NCI-H187 (cell line): ENCODE results near the gene GBX2.
"Not testable (repeated sequence)": the region's sequence is repeated elsewhere in the genome, so short reads cannot be mapped to it uniquely, and the experiment has no call there.

Experiments used
- DNase-seq, 2 experiments: peaks; one replicate each; lab custom pipeline; 2025; lab: John Stamatoyannopoulos, UW

GBX2 gene

DNA sequence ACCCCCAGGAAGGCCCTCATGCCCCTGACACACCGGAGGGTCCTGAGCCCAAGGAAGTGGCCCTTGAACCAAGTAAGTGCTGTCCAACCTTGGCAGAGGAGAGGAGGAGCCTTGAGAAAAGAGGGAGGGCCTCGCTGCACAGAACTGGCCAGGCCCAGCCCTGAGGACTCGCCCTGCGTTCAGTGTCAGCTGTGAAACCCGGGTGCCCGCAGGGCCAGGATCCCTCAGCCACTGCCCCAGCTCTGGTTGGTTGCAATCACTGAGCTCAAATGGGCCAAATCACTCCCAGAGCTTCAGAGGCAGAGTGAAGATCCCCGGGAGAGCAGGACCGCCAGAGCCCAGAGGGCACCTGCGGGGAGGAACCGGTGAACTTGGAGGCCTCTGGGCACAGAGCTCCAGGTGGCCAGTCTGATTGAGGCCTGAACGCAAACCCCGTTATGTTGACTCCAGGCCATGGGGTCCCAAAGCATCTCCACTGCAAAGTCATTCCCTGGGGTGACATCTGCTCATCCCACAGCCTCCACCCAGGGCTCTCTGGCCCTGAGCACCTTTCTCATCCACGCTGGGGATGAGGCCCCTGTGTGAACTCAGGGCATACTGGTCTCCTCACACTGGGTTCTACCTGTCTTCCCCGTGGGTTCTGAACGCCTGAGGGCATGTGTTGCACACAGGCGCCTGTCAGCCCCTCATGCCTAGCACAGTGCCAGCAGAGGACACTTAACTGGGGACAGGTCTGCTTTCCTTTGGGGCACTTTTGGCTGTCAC, 11.9 kb downstream of the GBX2 start:
- DNase-seq = no peak

- no peak for DNase-seq
Observed at GRCh38 chr2:236155406-236155805, 12.8 kb downstream of the GBX2 start.

GRCh38 chr2:236146436-236146835, 21.8 kb downstream of the GBX2 start:
- no peak for DNase-seq

DNA sequence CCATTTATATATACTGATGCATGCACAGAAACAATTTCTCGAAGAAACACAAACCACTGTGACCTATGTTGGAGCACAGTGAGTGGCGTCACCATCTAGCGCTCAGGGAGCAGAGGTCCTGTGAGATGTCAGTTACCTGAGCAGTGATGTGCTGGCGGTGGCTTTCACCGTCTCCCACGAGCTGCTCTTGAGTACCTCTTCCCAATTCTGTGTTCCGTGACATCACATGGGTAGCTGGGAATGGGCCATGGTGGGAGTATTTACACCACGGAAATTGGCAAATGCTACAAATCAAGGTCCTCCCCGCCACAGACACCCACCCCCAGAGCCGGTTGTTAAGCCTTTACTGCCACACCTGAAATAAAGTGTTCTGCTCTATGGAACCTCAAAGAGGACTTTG, 24.4 kb downstream of the GBX2 start:
- DNase-seq = no peak

DNA sequence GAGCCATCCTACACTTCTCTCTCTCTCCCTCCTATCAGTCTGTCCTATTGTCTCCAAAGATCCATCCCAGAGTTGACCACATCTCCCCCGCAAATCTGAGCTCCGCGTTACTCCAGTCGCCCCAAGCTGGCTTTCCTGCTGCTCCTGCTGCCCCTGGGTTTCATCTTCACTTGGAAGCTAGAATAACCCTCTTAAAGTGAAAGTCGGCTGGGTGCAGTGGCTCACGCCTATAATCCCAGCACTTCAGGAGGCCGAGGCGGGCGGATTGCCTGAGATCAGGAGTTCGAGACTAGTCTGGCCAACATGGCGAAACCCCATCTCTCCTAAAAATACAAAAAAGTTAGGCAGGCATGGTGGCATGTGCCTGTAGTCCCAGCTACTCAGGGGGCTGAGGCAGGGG, 26.6 kb downstream of the GBX2 start:
- not testable (repeated sequence) for DNase-seq

DNA sequence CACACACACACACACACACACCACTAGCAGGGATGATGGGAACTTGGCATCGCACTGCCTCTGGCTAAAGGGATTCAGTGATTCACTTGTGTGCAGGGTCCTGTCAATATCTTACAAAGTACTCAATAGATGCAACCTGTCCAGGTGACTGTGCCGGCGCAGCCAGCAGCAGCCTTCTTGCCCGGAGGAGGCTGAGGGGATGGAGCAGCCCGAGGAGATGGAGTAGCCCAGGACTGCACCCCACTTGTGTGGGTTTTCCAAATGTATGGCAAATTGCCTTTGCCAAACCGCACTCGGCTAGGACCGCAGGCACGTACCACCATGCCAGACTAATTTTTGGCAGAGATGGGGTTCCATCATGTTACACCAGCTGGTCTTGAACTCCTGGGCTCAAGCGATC, 31.1 kb downstream of the GBX2 start:
- no peak for DNase-seq

DNA sequence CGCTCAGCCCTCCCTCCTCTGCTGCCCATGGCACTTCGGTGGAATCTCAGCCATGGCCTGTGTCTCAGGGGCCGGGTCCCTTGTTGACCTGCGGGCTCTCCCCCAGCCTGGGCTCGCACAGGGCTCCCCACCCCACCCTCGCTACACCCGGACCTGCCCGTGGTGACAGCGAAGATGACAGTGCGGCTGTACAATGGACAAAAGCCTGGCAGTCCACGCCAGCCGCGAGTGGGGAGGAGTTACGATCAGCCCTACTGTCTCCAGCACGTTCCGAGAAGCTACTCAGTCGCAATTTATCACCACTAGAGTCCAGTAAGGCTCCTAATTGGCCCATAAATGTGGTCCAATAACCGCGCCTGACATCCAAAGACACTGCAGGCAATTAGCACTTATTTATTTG, 31.6 kb downstream of the GBX2 start:
- DNase-seq = no peak

DNA sequence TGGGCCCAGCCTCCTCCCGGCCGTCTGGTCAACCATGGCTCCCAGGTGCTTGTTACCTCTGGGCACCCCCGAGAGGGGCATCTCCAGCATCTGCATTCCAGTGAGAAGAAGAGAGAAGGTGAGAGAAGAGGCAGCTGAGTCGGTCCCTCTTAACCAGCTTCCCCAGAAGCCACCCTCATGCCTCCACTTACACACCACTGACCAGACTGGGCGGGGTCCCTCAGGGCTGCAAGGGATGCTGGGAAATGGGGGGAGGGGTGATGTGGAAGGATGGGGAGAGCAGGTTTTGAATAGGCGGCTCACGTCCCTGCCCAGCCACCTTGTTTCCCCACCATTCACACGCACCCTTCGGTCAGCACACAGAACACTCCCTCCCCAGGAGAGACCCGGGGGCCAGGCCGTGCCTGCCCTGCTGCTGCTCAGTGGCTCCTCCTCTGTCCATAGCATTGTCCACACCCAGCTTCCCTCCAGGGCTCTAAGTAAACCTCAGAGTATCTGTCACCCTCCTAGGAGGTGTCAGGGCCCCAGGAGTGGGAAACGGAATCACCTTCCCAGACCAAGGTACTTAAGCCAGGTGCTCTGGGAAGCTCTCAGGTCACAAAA, 34.7 kb downstream of the GBX2 start:
- no peak for DNase-seq

- DNase-seq = no peak
Observed at GRCh38 chr2:236131073-236131692, 37.0 kb downstream of the GBX2 start.

DNA sequence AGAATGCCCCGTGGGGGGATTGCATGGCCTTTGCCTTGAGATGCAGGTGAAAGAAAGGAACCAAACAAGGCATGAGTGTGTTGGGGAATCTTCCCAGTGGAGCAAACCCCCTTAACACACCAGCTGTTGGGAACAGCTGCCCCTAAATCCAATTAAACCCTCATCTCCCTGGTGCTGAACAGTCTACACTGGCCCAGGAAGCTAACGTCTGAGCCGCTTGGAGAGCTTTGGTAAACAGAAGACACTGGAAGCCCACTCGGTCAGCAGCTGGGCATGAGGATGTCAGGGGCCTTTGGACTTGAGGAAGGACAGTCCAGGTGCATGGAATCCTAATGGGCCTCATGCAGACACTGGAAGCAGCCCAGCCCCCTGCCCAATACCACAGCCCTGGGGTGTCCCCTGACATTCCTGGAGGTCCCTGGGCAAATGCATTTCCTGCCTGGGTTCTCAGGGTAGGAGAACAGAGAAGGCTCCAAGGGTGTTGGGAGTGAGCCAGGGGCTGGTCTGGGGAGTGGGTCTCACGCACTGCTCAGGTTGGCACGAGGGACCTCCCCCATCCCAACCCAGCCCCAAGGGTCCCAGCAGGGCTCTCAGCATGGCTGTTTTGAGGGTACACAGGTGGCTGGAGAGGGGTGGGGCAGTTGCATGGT, 37.7 kb downstream of the GBX2 start:
- no peak for DNase-seq

- no peak for DNase-seq
Observed at GRCh38 chr2:236129935-236130334, 38.3 kb downstream of the GBX2 start.

DNA sequence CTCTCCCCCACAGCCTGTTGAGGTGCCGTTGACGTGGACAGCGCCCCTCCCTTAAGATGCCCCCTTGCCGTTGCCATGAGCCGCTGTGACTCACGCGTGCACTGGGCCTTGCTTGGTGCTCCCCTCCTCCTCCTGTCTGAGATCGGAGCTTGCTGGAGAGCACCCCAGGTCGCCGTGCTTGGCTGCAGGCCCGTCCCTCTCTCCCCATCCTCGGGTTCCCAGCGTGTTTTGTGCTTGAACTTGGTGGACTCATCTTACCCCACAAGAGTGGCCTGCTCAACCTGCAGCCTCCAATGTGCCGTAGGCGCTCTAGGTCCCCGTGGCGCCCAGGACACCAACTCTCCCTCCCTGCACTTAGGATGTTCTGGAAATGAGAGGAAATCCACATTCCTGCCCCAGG, 39.9 kb downstream of the GBX2 start:
- DNase-seq = no peak

DNA sequence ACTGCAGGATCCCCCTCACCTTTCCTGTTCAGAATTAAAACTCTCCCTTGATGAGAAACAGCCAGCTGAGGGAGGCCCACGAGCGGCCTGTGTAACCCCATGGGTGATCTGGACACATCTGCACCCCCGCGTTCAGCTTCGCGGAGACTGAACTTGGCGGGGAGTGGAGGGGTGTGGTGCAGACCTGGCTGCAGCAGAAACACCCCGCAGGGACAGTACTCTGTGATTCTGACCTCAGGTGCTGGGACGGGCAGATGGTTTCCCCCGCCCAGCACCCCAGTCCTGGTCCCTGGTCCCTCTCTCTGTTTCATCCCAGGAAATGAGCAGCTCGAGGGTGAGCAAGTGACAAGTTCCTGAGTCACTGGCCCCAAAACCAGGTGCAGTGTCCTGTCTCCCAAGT, 41.2 kb downstream of the GBX2 start:
- no peak for DNase-seq

- DNase-seq = no peak
Observed at GRCh38 chr2:236125541-236125940, 42.6 kb downstream of the GBX2 start.

GRCh38 chr2:236124182-236124893, 43.8 kb downstream of the GBX2 start:
- no peak for DNase-seq

DNA sequence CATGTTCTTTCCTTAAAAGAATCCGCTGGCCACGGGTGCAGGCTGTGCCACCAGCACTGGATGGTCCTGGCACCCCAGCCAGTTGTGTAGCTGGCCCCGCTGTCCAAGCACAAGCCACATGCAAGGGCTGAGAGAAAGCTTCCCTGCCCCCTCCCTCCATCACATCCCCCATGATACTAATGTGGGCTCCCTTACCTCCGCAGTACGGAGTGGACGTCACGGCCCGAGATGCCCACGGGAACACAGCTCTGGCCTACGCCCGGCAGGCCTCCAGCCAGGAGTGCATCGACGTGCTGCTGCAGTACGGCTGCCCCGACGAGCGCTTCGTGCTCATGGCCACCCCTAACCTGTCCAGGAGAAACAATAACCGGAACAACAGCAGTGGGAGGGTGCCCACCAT, 44.5 kb downstream of the GBX2 start:
- no peak for DNase-seq

- no peak for DNase-seq
Observed at GRCh38 chr2:236122236-236122635, 46.0 kb downstream of the GBX2 start.

GRCh38 chr2:236121546-236121945, 46.6 kb downstream of the GBX2 start:
- DNase-seq = no peak

DNA sequence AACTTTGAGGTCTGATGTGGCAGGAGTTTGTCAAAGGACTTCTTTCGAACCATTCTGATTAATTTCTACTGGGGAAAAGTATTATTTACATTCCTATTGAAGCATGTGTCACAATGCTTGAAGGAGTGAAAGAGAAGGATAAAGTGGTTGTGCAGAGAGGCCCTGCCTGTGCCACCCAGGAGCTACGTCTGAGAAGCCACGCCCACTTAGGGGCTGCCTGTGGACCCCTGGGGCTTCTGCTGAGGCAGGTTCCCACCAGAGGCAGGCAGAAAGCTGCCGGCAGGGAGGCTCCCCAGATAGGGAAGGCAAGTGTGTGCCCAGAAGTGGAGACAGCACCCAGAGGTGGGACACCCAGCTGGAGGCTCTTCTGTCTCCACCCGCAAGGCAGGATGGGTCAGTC, 47.4 kb downstream of the GBX2 start:
- no peak for DNase-seq

GRCh38 chr2:236120141-236120601, 48.0 kb downstream of the GBX2 start:
- DNase-seq = no peak

GRCh38 chr2:236119476-236119875, 48.7 kb downstream of the GBX2 start:
- DNase-seq = no peak

DNA sequence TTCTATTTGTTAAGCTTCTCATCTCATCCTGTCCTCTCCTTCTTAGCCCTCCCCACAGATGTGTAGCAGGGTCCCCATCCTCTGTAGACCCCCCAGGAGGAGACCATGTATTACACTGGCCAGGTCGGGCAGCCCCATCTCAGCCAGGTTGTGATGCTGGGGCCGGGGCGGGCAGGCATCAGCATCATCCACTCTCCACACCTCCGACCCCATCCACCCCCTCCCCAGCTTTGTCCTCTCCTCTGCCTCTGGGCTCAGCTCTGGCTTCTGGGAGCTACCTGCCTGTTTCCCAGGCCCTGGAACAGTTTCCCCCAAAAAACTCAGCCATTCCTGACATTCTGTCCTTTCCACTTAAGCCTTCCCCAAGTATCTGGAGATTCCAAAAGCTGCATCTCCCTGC, 49.2 kb downstream of the GBX2 start:
- no peak for DNase-seq
